ENCODE data around the gene MFAP1.

GRCh38 chr15:43808435-43808950 lies 16.0 kb downstream of the MFAP1 start:
- no peak for TF ChIP-seq CTCF (IDR thresholded peaks at IDR 0.05)
- TF ChIP-seq POLR2A (IDR thresholded peaks at IDR 0.05): no peak
